Small intestine (tissue), 16 donors: ENCODE data around the gene CCDC187. TPM values are rescaled to one million over a fixed set of nuclear protein-coding genes. Genes with fewer than 3 reads are reported as not detected.
"Not testable (repeated sequence)": the region's sequence is repeated elsewhere in the genome, so short reads cannot be mapped to it uniquely, and the experiment has no call there.

Experiments
- DNase-seq, 2 donors: peaks; one replicate each; pipeline versions ENCODE4 v3.0.0 to v3.0.0-alpha.2; 2013
- FAIRE-seq: peaks from 2 replicates; lab custom pipeline; 2012; peaks lifted over from hg19 to GRCh38; lab: Jason Lieb, UNC
- H3K27ac ChIP-seq, 3 donors: one replicate each; pipeline ENCODE4 v1.5.1; 2013; ENCODE audit warnings: low read length in 2 of 3, mild to moderate bottlenecking in 2 of 3, control low read depth in 1 of 3, inconsistent platforms in 1 of 3, low read depth in 1 of 3, moderate library complexity in 1 of 3
- H3K27me3 ChIP-seq, 3 donors: one replicate each; pipeline ENCODE4 v1.6.1; 2013; ENCODE audit warnings: low read length in 3 of 3, inconsistent platforms in 1 of 3; ENCODE audit not compliant: control insufficient read depth in 3 of 3, insufficient read depth in 3 of 3
- H3K36me3 ChIP-seq, 3 donors: one replicate each; pipeline ENCODE4 v1.6.1; 2013; ENCODE audit warnings: low read length in 3 of 3, inconsistent platforms in 1 of 3, low read depth in 1 of 3, mild to moderate bottlenecking in 1 of 3, moderate library complexity in 1 of 3; ENCODE audit not compliant: control insufficient read depth in 3 of 3, insufficient read depth in 2 of 3
- H3K4me1 ChIP-seq, 3 donors: one replicate each; pipeline ENCODE4 v1.6.1; 2013; ENCODE audit warnings: low read length in 2 of 3, inconsistent platforms in 1 of 3, low read depth in 1 of 3, mild to moderate bottlenecking in 1 of 3, moderate library complexity in 1 of 3; ENCODE audit not compliant: control insufficient read depth in 3 of 3, insufficient read depth in 2 of 3
- H3K4me3 ChIP-seq, 3 donors: one replicate each; pipeline ENCODE4 v1.5.1; 2013; ENCODE audit warnings: low read length in 3 of 3, control low read depth in 1 of 3, inconsistent platforms in 1 of 3, low read depth in 1 of 3, mild to moderate bottlenecking in 1 of 3, moderate library complexity in 1 of 3
- H3K9me3 ChIP-seq, 2 donors: one replicate each; pipeline ENCODE4 v1.6.1; 2013; ENCODE audit warnings: low read depth in 1 of 2, low read length in 1 of 2; ENCODE audit not compliant: control insufficient read depth in 2 of 2, insufficient read depth in 1 of 2
- WGBS, 3 donors: extraction: QIAGEN DNeasy Blood & Tissue Kit; methylation state at CpG; one replicate each; pipeline ENCODE4 v1.1.7; 2013; 5-methylcytosine and 5-hydroxymethylcytosine counted together
- long read RNA-seq, 10 donors: transcript quantifications; one replicate each; lab custom pipeline, GENCODE V29; 2026
- polyA plus RNA-seq, 4 donors: library from polyadenylated mRNA; stranded (reverse) in 3 of 4; unstranded in 1 of 4; fragments of 200-250 nt in 3 of 4; fragments of 120-200 nt in 1 of 4; gene quantifications; one replicate each; pipeline versions ENCODE4 v1.2.1 to v1.2.3, GENCODE V29; 2013
- donor health status: healthy with polysubstance abuse.
- donor health status: control.
- donor health status: control.
- donor health status: Bipolar disorder and iron deficiency.
- donor health status: healthy.

CCDC187 gene
- 1 to 10 TPM in 1 of 4 donors, under 1 TPM in 1, not detected in 2; 0.01 to 2.7 TPM for polyA plus RNA-seq
- long read RNA-seq, donor 1 = 0 reads
- long read RNA-seq, donor 2 = 0 reads
- long read RNA-seq, donor 3 = 0 reads
- long read RNA-seq, donor 4 = 0 reads
- long read RNA-seq, donor 5 = 0 reads
- long read RNA-seq, donor 6 = 0 reads
- long read RNA-seq, donor 7 = 0 reads
- long read RNA-seq, donor 8 = 0 reads
- long read RNA-seq, donor 9 = 0 reads
- long read RNA-seq, donor 10 = 0 reads

- peak in 1 of 2 donors; percentile 28 for DNase-seq
- no peaks in the 10 kb centered on the region for H3K4me1 ChIP-seq
- 55 to 75% (median 56%) methylated on average over 17 to 22 of the region's 22 CpGs for WGBS, 3 donors
- H3K9me3 ChIP-seq = no peaks in the 10 kb centered on the region
- H3K36me3 ChIP-seq = no peaks in the 10 kb centered on the region
- H3K27ac ChIP-seq = no peak within 1 kb of the TSS
- no peak within 1 kb of the TSS for H3K4me3 ChIP-seq
- no peak for FAIRE-seq
- H3K27me3 ChIP-seq = no peaks in the 10 kb centered on the region
These were observed at the start of gene CCDC187 for GRCh38 chr9:136303825-136304416. Gene CCDC187, minus strand, starts transcription at chr9:136304094. Its CDS starts 264 bp downstream, at chr9:136303830.

DNA sequence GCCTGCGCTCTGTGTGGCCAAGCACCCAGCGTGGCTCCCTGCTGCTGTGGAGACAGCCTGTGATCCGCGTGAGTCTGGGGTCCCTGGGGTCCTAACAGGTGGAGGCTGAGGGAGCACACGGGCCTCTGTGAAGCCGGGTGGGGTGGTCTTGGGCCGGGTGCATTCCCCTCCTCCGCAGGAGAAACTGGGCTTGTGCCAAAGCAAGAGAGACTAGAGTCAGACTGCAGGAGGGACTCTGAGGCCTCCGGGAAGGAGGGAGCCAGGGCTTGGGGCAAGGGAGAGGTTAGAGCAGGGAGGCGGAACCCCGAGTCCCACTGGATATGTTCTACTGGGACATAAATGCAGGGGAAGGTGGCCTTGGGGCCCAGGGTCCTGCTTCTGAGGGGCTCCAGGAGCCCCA is 49.2 kb upstream of the CCDC187 start:
- DNase-seq (no peak), FAIRE-seq (no peak)
- Histone ChIP-seq H3K9me3 (no peaks in the 10 kb centered on the region), H3K4me1 (peaks cover 0 to 35% (median 0%) of the 10 kb centered on the region in 3 donors), H3K27ac (no peak overlapping the region), H3K27me3 (no peaks in the 10 kb centered on the region), H3K36me3 (peaks cover 0 to 55% (median 0%) of the 10 kb centered on the region in 3 donors), H3K4me3 (no peak overlapping the region)
- 75 to 89% (median 87%) methylated on average over 11 of the region's 11 CpGs for WGBS, 3 donors

GRCh38 chr9:136352682-136353081 is 48.8 kb upstream of the CCDC187 start:
- FAIRE-seq (no peak), DNase-seq (peak in 1 of 2 donors; percentile 46)
- Histone ChIP-seq H3K27me3 (no peaks in the 10 kb centered on the region), H3K27ac (no peak overlapping the region), H3K9me3 (no peaks in the 10 kb centered on the region), H3K4me3 (no peak overlapping the region), H3K4me1 (peaks cover 0 to 35% (median 0%) of the 10 kb centered on the region in 3 donors), H3K36me3 (peaks cover 0 to 53% (median 0%) of the 10 kb centered on the region in 3 donors)
- 36 to 66% (median 55%) methylated on average over 16 of the region's 16 CpGs for WGBS, 3 donors

DNA sequence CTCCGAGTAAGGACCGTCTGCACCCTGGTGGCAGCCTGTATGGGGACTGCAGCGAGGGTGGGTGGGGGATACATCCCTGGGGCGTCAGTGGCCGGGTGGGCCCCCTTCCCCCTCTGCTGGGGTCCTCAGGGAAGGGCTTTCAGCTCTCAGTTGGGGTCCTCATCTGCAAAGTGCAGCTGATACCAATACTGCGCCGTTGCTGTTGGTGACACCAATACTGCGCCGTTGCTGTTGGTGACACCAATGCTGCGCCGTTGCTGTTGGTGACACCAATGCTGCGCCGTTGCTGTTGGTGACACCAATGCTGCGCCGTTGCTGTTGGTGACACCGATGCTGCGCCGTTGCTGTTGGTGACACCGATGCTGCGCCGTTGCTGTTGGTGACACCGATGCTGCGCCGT is 48.0 kb upstream of the CCDC187 start:
- H3K4me3 ChIP-seq, DNase-seq, H3K9me3 ChIP-seq, FAIRE-seq, H3K27ac ChIP-seq, H3K27me3 ChIP-seq: not testable (repeated sequence)
- WGBS, 3 donors = 85 to 91% (median 86%) methylated on average over 11 to 24 of the region's 24 CpGs
- peaks cover 0 to 45% (median 0%) of the 10 kb centered on the region in 3 donors for H3K36me3 ChIP-seq
- H3K4me1 ChIP-seq = peaks cover 0 to 37% (median 0%) of the 10 kb centered on the region in 3 donors

GRCh38 chr9:136351252-136351800 is 47.4 kb upstream of the CCDC187 start:
- no peak overlapping the region for H3K27ac ChIP-seq
- 67 to 82% (median 67%) methylated on average over 11 of the region's 11 CpGs for WGBS, 3 donors
- peaks cover 0 to 39% (median 0%) of the 10 kb centered on the region in 3 donors for H3K36me3 ChIP-seq
- H3K4me1 ChIP-seq = peaks cover 0 to 42% (median 0%) of the 10 kb centered on the region in 3 donors
- no peaks in the 10 kb centered on the region for H3K27me3 ChIP-seq
- no peaks in the 10 kb centered on the region for H3K9me3 ChIP-seq
- FAIRE-seq = no peak
- no peak for DNase-seq
- no peak overlapping the region for H3K4me3 ChIP-seq

DNA sequence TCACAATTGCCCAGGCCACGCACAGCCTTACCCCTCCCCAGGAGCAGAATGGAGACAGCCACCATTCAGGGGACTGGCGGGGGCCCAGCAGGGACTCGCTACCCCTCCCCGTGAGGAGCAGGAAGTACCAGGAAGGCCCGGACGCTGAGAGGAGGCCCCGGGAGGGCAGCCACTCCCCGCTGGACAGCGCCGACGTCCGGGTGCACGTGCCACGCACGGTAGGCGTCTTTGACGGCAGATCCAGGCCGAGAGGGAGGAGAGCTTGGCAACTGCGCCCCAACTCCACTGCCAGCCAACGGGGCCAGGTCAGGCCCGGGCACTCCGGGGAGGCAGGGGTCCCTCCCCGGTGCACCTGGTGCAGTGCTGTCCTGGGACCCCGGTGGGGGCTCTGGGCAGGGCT is 45.7 kb upstream of the CCDC187 start:
- no peak for DNase-seq
- no peak for FAIRE-seq
- Histone ChIP-seq H3K27ac (no peak overlapping the region), H3K4me1 (peaks cover 0 to 41% (median 0%) of the 10 kb centered on the region in 3 donors), H3K27me3 (no peaks in the 10 kb centered on the region), H3K4me3 (no peak overlapping the region), H3K9me3 (no peaks in the 10 kb centered on the region), H3K36me3 (peaks cover 0 to 31% (median 0%) of the 10 kb centered on the region in 3 donors)
- 61 to 86% (median 77%) methylated on average over 24 of the region's 24 CpGs for WGBS, 3 donors

DNA sequence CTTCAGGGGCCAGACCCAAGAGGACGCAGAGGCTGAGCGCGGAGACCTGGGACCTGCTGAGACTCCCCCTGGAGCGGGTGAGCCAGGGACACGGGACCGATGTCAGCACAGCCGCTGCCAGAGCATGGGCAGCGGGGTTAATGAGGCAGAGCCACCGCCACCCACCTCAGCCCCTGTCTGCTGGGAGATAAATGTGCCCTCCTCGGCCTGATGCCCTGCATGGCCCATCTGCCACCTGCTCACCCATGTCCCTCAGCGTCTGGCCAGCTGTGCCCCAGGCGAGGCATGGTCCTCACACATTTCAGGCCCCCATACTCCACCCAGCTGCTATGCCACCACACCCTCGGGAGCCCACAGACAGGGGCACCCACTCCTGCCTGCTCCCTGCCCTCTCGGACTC is 44.8 kb upstream of the CCDC187 start:
- Histone ChIP-seq H3K4me1 (peaks cover 0 to 34% (median 0%) of the 10 kb centered on the region in 3 donors), H3K9me3 (no peaks in the 10 kb centered on the region), H3K4me3 (no peak overlapping the region), H3K36me3 (peaks cover 0 to 25% (median 0%) of the 10 kb centered on the region in 3 donors), H3K27ac (no peak overlapping the region), H3K27me3 (no peaks in the 10 kb centered on the region)
- DNase-seq (no peak), FAIRE-seq (no peak)
- 51 to 81% (median 74%) methylated on average over 12 to 14 of the region's 14 CpGs for WGBS, 3 donors

DNA sequence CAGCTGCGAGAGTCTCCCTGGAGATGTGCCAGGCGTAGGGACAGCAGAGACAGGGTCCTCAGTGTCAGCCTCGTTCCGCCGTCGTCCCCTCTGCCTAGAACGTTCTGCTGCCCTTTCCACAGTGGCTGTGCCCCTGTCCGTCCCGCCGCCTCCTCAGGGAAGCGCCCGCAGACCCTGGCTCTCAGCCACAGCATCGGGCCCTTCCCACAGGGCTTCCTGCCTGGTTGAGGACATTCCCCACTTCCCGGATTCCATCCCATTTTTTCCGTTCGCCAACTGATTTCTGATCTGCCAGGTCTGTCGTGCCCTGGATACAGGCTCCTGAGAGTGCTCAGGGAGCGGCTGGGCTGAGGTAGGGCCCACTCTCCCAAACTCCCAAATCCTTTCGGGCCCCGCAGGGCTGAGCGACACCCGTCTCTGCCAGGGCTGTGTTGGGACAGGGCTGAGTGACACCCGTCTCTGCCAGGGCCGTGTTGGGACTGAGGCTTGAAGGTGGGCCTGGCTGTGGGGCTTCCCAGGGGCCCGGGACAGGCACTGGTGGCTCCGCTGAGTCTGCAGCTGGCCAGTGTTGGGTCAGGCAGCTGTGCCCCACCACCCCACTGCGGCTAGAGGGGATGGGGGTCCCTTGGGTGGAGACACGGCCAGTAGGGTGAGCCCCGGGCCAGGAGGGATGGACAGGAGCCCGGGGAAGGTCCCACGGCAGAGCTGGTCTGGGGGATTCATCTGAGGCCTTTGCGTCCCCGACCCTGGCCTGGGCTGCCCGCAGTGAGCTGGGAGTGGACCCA is 43.8 kb upstream of the CCDC187 start:
- H3K27me3 ChIP-seq = no peaks in the 10 kb centered on the region
- no peak overlapping the region for H3K4me3 ChIP-seq
- H3K4me1 ChIP-seq = peaks cover 0 to 34% (median 0%) of the 10 kb centered on the region in 3 donors
- H3K36me3 ChIP-seq = peaks cover 0 to 24% (median 0%) of the 10 kb centered on the region in 3 donors
- no peak for FAIRE-seq
- WGBS, 3 donors = 76 to 82% (median 78%) methylated on average over 32 to 34 of the region's 34 CpGs
- H3K9me3 ChIP-seq = no peaks in the 10 kb centered on the region
- H3K27ac ChIP-seq = no peak overlapping the region
- DNase-seq = no peak
